C4-2B (cell line): ENCODE measurements around the gene EEIG1.

Experiments
- H3K27ac ChIP-seq: fragments of 450-650 bp; 2 replicates; pipeline ENCODE4 v1.5.1; 2017
- ZFX ChIP-seq: fragments of 450-650 bp; IDR thresholded peaks from 2 replicates; pipeline ENCODE4 v1.6.1; 2017
- TF ChIP-seq, protein P1 (sequence below): fragments of 450-650 bp; conservative IDR thresholded peaks from 2 replicates; pipeline ENCODE4 v1.5.1; 2017; ENCODE audit warnings: mild to moderate bottlenecking

The EEIG1 gene

DNA sequence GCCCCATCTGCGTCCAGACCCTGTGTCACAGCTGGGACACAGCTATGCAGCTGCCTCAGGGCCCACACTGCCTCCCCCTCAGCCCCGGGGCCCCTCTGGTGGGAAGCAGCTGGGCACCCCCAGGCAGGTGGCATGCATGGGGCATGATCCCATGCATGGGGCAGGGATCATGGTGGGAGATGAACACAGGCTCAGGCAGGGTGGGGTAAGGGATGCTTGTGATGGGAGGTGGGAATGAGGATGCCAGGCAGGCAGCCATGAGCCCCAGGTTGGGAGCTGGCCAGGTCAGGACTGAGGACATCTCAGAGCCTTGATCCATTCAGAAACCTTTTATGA lies 19.7 kb downstream of the EEIG1 start:
- TF ChIP-seq ZFX: no peak
- TF ChIP-seq, protein P1, sequence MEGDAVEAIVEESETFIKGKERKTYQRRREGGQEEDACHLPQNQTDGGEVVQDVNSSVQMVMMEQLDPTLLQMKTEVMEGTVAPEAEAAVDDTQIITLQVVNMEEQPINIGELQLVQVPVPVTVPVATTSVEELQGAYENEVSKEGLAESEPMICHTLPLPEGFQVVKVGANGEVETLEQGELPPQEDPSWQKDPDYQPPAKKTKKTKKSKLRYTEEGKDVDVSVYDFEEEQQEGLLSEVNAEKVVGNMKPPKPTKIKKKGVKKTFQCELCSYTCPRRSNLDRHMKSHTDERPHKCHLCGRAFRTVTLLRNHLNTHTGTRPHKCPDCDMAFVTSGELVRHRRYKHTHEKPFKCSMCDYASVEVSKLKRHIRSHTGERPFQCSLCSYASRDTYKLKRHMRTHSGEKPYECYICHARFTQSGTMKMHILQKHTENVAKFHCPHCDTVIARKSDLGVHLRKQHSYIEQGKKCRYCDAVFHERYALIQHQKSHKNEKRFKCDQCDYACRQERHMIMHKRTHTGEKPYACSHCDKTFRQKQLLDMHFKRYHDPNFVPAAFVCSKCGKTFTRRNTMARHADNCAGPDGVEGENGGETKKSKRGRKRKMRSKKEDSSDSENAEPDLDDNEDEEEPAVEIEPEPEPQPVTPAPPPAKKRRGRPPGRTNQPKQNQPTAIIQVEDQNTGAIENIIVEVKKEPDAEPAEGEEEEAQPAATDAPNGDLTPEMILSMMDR: no peak
- peak overlapping the region; percentile 19 for H3K27ac ChIP-seq

DNA sequence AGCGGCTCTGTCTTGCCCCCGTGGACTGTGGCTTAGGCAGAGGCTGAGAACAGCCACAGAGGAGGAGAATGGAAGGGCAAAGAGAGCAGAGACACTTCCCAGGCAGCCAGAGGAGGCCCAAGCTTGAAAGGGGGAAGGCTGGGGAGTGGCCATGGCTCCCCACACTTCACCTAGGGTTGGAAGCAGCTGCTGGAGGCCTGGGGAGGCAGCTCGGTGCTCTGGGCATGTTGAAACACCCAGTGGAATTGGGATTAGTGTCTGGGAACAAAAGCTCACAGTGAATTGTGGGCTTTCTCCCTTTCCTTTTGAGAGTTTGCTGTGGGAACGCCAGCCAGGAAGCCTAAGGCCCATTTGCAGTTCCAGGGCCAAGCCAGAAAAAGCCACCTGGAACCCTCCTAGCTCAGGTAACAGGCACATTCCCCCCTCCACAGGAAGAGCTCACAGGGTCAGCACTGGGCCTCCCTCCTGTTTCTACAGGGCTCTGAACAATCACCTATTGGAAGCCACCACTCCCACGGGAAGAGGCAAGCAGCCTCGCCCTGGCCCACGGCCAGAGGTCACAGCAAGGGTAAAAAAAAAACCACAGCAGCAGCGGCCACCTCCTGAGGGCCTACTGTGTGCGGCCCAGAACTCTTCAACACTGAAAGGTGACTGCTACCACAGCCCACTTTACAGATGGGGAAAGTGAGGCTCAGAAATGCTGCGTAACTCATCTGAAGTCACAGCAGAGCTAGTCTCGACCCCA lies 20.2 kb downstream of the EEIG1 start:
- H3K27ac ChIP-seq: peak overlapping the region; percentile 19
- TF ChIP-seq, protein P1: no peak
- TF ChIP-seq ZFX: no peak

DNA sequence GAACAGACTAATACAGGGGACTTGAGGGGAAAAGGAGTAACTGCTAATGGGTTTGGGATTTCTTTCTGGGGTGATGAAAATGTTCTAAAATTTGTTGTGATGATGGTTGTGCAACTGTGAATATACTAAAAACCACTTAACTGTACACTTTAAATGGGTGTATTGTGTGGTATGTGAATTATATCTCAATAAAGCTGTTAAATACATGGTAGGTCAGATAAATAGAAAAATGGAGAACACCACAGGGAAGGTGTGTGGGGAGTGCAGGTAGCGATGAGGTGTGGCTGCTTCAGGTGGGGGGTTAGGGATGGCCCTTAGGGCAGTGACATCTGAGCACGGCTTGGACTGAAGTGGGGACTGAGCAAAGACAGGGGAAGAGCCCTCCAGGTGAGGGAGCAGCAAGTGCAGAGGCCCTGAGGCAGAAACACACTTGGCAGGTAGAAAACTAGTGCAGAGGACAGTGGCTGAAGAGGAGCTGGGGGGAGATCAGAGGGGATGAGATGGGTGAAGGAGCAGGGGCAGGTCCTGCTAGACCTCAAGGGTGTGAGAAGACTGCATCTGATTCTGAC lies 20.9 kb downstream of the EEIG1 start:
- peak overlapping the region; percentile 19 for H3K27ac ChIP-seq
- no peak for TF ChIP-seq ZFX
- TF ChIP-seq, protein P1: no peak

DNA sequence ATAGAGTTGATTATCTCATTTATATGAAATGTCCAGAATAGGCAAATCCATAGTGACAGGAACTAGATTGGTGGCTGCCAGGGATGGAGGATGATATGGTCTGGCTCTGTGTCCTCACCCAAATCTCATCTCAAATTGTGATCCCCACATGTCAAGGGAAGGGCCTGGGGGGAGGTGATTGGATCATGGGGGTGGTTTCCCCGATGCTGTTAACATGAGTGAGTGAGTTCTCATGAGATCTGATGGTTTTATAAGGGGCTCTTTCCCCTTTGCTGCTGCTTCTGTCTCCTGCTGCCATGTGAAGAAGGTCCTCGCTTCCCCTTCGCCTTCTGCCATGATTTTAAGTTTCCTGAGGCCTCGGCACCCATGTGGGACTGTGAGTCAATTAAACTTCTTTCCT lies 21.4 kb downstream of the EEIG1 start:
- no peak overlapping the region for H3K27ac ChIP-seq
- TF ChIP-seq, protein P1: no peak
- no peak for TF ChIP-seq ZFX

DNA sequence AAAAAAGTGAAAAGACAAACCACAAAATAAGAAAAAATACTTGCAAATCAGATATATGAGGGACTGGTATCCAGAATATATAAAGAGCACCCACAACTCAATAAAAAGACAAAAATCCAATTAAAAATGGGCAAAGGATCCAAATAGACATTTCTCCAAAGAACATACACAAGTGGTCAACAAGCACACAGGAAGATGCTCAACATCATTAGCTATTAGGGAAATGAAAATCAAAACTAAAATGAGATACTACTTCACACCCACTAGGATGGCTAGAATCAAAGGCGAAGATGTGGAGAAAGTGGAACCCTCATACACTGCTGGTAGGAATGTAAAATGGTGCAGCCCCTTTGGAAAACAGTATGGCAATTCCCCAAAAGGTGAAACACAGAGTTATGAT lies 22.1 kb downstream of the EEIG1 start:
- no peak overlapping the region for H3K27ac ChIP-seq

DNA sequence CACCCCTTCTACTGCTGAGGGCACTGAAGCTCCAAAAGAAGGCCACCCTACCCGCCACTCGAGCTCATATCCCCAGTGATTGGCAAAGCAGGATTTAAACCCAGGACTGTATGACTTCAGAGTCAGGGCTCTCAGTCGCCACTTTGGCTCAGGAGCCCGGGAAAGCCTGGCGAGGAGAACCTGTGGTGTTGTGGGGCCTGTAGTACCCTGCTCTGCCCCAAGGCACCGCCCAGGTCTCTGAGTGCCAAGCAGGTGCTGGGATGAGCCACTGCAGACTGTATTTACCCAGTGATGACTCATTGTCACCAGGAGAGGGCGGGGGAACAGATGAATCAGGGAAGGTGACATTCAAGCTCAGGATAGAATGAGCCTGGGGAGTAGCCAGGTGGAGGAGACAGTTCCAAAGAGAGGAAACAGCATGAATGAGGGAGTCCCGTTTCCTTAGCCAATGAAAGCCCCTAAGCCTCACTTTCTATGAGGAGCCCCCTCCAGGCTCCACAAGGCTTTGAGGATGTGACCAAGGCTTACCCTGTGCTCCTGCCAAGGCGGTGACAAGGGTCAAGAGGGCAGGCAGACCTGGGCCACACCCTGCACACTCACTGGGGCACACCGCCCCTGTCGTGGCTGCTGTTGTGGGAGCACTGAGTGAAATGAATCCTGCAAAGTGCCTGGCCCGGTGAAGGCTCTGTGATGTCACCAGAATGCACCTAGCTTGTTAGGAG lies 25.3 kb downstream of the EEIG1 start:
- TF ChIP-seq ZFX: no peak
- TF ChIP-seq, protein P1: no peak; the same call in 1 of the 2 replicates
- H3K27ac ChIP-seq: peak overlapping the region; percentile 72

More for the DNA sequence above, 22.1 kb downstream of the EEIG1 start:
- no peak for TF ChIP-seq ZFX
- TF ChIP-seq, protein P1: no peak

DNA sequence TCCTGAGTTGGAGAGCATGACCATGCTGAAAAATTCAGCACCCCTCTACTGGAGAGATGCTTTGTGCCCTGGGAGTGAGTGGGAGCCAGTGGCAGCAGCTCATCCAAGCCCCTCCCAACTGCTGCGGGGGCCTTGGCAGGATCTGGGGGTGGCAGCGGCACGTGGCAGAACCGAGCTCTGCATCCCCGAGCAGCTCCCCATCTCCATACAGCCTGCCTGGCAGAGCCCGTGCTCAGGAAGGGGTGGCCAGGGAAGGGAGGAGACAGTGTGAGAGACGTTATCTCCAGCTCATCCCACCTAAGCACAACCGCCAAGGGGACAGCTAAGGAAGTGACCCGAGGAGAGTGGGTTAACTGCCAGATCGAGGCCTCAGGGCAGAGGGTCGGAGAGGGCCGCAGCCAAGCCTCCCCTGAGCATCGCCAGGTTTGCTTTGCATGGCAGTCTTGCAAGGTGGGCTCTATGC lies 25.9 kb downstream of the EEIG1 start:
- peak overlapping the region; percentile 72 for H3K27ac ChIP-seq
- no peak for TF ChIP-seq ZFX
- TF ChIP-seq, protein P1: no peak
